ENCODE measurements around the gene GRID1.

- TF ChIP-seq U2AF1 (optimal IDR thresholded peaks at IDR 0.05; ENCODE audit: low read depth, low read length) (no peak), SP1 (CRISPR knock-in tag; IDR thresholded peaks at IDR 0.05) (no peak), ZNF778 (CRISPR knock-in tag; IDR thresholded peaks at IDR 0.05) (no peak)
These were observed 317.6 kb downstream of the GRID1 start for GRCh38 chr10:86048973-86049372.
